K562 (cell line): Measurements from ENCODE around the gene FUT2. TPM values are rescaled to one million over a fixed set of nuclear protein-coding genes. Genes with fewer than 3 reads are reported as not detected.

Experiments used
- AFF4 ChIP-seq: sonication (generic); formaldehyde crosslinking; IDR thresholded peaks from 2 replicates; pipeline ENCODE4 v1.8.0; 2023; ENCODE audit warnings: mild to moderate bottlenecking, missing genetic modification reagents
- ARHGAP35 ChIP-seq: fragments of 450-650 bp; IDR thresholded peaks from 2 replicates; pipeline ENCODE4 v1.6.1; 2018; ENCODE audit not compliant: partially characterized antibody
- CHD7 ChIP-seq: fragments of 200-600 bp; sonication (generic); IDR thresholded peaks from one replicate; pipeline ENCODE4 v1.6.1; 2012; ENCODE audit warnings: mild to moderate bottlenecking, low read depth, low read length, inconsistent platforms
- EP300 ChIP-seq: IDR thresholded peaks from 2 replicates; pipeline ENCODE4 v1.6.1; 2012; ENCODE audit warnings: low read length, improper control_type of control experiment
- EP400 ChIP-seq: fragments of 450-650 bp; IDR thresholded peaks from 2 replicates; pipeline ENCODE4 v1.6.1; 2017; ENCODE audit warnings: antibody characterized with exemption, mild to moderate bottlenecking, moderate library complexity
- KAT8 ChIP-seq: fragments of 450-650 bp; IDR thresholded peaks from 2 replicates; pipeline ENCODE4 v1.6.1; 2016; ENCODE audit warnings: low read depth, mild to moderate bottlenecking
- NFIC ChIP-seq: fragments of 450-650 bp; IDR thresholded peaks from 2 replicates; pipeline ENCODE4 v1.6.1; 2017; ENCODE audit warnings: mild to moderate bottlenecking, inconsistent platforms
- NR1H2 ChIP-seq: sonication (generic); formaldehyde crosslinking; IDR thresholded peaks from 2 replicates; pipeline ENCODE4 v1.4.0; 2020; ENCODE audit warnings: mild to moderate bottlenecking, missing genetic modification reagents
- PHF21A ChIP-seq: fragments of 450-650 bp; IDR thresholded peaks from 2 replicates; pipeline ENCODE4 v1.6.1; 2017; ENCODE audit warnings: low read depth, borderline replicate concordance
- TAF15 ChIP-seq: fragments of 200-400 bp; formaldehyde crosslinking; IDR thresholded peaks from 2 replicates; pipeline ENCODE4 v1.6.1; 2017; ENCODE audit warnings: mild to moderate bottlenecking, low read depth, low read length, moderate library complexity
- ZSCAN32 ChIP-seq: fragments of 450-650 bp; formaldehyde crosslinking; IDR thresholded peaks from 2 replicates; pipeline ENCODE4 v1.4.0; 2020; ENCODE audit warnings: mild to moderate bottlenecking, moderate library complexity
- polyA plus RNA-seq, 8 experiments: library from polyadenylated mRNA; depleted of rRNA in 4 of 8; stranded (reverse) in 5 of 8; unstranded in 3 of 8; fragments of >200 nt; fragmentation: Nextera tagmentation in 2 of 8; fragmentation: Illumina TruSeq in 1 of 8; extraction: Ambion mirVana in 2 of 8; extraction: Trizol in 1 of 8; gene quantifications; 2 replicates each; pipeline versions ENCODE4 v1.2.1 to v1.2.3, GENCODE V29; 2011 to 2014; ENCODE audit warnings: inconsistent platforms in 1 of 8, missing spikeins in 1 of 8
- total RNA-seq, 7 experiments: library from RNA; depleted of rRNA in 6 of 7; stranded (reverse); fragments of >200 nt in 6 of 7; fragmentation: Illumina TruSeq in 2 of 7; extraction: Trizol in 2 of 7; gene quantifications; 2 replicates each; pipeline versions ENCODE4 v1.2.1 to v1.2.3, GENCODE V29; 2011 to 2021; ENCODE audit warnings: low replicate concordance in 1 of 7
- TF ChIP-seq, protein P1 (sequence below): fragments of 450-650 bp; IDR thresholded peaks from 2 replicates; pipeline ENCODE4 v1.6.1; 2017; ENCODE audit warnings: mild to moderate bottlenecking, moderate library complexity

Gene FUT2
- total and polyA plus RNA-seq, 9 of the 15 experiments (the other 6 are each of a cell fraction or from before 2014, with no cell fraction given): 0.03 to 0.04 TPM; not detected in 7

- TF ChIP-seq EP300 (no peak), KAT8 (no peak), ARHGAP35 (peak; percentile 81), CHD7 (no peak), EP400 (peak; percentile 73; the same call in 1 of the 2 replicates), PHF21A (no peak), AFF4 (CRISPR knock-in tag) (no peak), TAF15 (no peak), NFIC (peak; percentile 31; the same call in 1 of the 2 replicates), NR1H2 (CRISPR knock-in tag) (no peak), ZSCAN32 (CRISPR knock-in tag) (no peak)
- TF ChIP-seq, protein P1, sequence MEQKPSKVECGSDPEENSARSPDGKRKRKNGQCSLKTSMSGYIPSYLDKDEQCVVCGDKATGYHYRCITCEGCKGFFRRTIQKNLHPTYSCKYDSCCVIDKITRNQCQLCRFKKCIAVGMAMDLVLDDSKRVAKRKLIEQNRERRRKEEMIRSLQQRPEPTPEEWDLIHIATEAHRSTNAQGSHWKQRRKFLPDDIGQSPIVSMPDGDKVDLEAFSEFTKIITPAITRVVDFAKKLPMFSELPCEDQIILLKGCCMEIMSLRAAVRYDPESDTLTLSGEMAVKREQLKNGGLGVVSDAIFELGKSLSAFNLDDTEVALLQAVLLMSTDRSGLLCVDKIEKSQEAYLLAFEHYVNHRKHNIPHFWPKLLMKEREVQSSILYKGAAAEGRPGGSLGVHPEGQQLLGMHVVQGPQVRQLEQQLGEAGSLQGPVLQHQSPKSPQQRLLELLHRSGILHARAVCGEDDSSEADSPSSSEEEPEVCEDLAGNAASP: no peak
These were observed 49.6 kb upstream of the FUT2 start, which contains the start of gene CA11 (continued) for GRCh38 chr19:48646001-48646721.
